ENCODE data around the gene CDT1. TPM values are rescaled to one million over a fixed set of nuclear protein-coding genes. Genes with fewer than 3 reads are reported as not detected.

The CDT1 gene
- total RNA-seq, result 1 to 10 TPM in 4 of 7 donors, under 1 TPM in 2, not detected in 1; 0.66 to 3.2 (median 1.5) TPM
- under 1 TPM; 0.18 to 0.56 TPM for polyA plus RNA-seq
- long read RNA-seq, donor 1, partial matches to known transcripts, result 2 of 2 reads
- long read RNA-seq, donor 1, other reads (novel, unspliced or antisense), result 0 of 2 reads
- long read RNA-seq, donor 2, transcript CDT1-201 (10 exons, 3,240 nt), result major isoform, 26 of 26 reads
- long read RNA-seq, donor 2, partial matches to known transcripts, result 0 of 26 reads
- long read RNA-seq, donor 2, other reads (novel, unspliced or antisense), result 0 of 26 reads
- long read RNA-seq, donor 3, transcript CDT1-201 (10 exons, 3,240 nt), result major isoform, 5 of 8 reads
- long read RNA-seq, donor 3, partial matches to known transcripts, result 2 of 8 reads
- long read RNA-seq, donor 3, other reads (novel, unspliced or antisense), result 1 of 8 reads

DNA sequence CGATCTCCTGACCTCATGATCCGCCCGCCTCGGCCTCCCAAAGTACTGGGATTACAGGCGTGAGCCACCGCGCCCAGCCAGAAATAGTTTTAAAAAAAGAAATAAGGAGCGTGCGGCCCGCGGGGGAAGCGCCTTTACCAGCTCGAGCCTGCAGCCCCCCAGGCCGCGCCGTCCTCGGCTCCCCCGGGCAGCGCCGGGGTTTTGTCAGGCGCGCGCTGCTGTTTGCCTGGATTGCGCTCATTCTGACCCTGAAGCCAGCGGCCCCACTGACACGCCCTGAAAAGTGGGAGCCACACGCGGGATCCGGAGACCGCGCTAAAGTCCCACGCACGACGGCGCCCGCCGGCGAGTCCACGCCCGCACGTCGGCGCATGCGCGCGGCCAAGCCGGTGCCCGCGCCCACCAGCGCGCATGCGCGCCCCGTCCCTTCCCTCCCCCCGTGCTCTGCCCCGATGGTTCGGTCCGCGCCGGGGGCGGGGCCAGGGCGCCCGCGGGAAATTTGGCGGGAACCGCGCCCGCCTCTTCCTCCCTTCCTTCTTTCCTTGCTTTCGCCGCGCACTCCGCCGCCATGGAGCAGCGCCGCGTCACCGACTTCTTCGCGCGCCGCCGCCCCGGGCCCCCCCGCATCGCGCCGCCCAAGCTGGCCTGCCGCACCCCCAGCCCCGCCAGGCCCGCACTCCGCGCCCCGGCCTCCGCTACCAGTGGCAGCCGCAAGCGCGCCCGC, at the start of gene CDT1:
TSS of gene CDT1 (plus strand) at position 526 of the 724 bp plus-strand sequence. CDS start at position 569, 43 bp downstream.
- intact Hi-C loops (cut with DNase I), result loop anchor here in 1 of 4 donors (1.0 kb wide), 1 partner anchor 8 kb away; the partner anchor contains the start of gene APRT
- peak; percentile 82 to 93 (median 90) for DNase-seq
- 0 to 1% (median 1%) methylated on average over 60 to 97 of the region's 98 CpGs for WGBS, 3 donors

DNA sequence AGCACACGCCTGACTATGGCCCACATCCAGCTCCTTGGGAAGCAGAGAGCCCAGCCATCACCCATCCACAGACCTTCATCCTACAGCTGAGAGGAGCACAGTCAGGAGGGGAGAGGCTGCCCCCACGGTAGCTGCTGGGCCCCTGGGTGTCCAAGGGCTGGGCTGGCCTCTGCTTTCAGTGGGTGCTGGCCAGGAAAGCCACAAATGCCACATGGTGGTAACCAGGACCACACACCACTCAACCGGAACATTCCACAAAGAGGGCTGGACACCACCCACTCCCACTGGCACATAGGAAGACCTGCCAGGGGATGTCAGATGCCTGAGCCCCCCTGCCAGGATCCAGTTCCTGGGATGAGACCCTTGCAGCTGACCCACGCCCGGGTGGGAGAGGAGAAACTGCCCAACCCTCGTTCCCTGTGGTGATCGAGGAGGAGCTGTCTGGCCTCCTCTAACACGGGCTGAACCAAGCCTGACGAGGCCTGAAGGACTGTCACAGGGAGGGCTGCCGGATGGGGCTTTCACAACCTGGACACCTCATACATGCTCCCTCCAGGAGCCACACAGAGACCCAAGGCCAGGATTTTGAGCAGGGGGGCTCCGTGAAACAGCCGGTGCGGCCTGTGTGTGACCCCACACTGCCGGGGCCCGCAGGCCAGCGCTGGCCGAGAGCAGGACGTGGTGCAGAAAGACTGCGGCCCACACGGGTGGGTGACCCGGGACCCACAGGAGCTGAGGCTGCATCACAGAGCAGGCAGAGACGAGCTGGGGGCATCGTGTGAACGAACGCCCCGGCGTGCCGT, 49.3 kb upstream of the CDT1 start:
- no peak overlapping the region for H3K27ac ChIP-seq
- WGBS, 3 donors, result 85 to 88% (median 86%) methylated on average over 22 to 28 of the region's 28 CpGs
- TF ChIP-seq POLR2A (IDR thresholded peaks at IDR 0.05) (no peak), EP300 (IDR thresholded peaks at IDR 0.05) (no peak)
- TF ChIP-seq, protein P1, sequence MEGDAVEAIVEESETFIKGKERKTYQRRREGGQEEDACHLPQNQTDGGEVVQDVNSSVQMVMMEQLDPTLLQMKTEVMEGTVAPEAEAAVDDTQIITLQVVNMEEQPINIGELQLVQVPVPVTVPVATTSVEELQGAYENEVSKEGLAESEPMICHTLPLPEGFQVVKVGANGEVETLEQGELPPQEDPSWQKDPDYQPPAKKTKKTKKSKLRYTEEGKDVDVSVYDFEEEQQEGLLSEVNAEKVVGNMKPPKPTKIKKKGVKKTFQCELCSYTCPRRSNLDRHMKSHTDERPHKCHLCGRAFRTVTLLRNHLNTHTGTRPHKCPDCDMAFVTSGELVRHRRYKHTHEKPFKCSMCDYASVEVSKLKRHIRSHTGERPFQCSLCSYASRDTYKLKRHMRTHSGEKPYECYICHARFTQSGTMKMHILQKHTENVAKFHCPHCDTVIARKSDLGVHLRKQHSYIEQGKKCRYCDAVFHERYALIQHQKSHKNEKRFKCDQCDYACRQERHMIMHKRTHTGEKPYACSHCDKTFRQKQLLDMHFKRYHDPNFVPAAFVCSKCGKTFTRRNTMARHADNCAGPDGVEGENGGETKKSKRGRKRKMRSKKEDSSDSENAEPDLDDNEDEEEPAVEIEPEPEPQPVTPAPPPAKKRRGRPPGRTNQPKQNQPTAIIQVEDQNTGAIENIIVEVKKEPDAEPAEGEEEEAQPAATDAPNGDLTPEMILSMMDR (IDR thresholded peaks at IDR 0.05), result no peak

More for the DNA sequence above, at the start of gene CDT1:
- Histone ChIP-seq H3K4me3 (peak within 1 kb of the TSS; percentile 57), H3K36me3 (no peaks in the 10 kb centered on the region), H3K9me3 (no peaks in the 10 kb centered on the region), H3K27me3 (no peaks in the 10 kb centered on the region), H3K27ac (no peak within 1 kb of the TSS), H3K4me1 (ENCODE audit: insufficient read depth) (no peaks in the 10 kb centered on the region)
- no peak for TF ChIP-seq EP300 (IDR thresholded peaks at IDR 0.05)
- TF ChIP-seq POLR2A (IDR thresholded peaks at IDR 0.05), result peak; percentile 68

DNA sequence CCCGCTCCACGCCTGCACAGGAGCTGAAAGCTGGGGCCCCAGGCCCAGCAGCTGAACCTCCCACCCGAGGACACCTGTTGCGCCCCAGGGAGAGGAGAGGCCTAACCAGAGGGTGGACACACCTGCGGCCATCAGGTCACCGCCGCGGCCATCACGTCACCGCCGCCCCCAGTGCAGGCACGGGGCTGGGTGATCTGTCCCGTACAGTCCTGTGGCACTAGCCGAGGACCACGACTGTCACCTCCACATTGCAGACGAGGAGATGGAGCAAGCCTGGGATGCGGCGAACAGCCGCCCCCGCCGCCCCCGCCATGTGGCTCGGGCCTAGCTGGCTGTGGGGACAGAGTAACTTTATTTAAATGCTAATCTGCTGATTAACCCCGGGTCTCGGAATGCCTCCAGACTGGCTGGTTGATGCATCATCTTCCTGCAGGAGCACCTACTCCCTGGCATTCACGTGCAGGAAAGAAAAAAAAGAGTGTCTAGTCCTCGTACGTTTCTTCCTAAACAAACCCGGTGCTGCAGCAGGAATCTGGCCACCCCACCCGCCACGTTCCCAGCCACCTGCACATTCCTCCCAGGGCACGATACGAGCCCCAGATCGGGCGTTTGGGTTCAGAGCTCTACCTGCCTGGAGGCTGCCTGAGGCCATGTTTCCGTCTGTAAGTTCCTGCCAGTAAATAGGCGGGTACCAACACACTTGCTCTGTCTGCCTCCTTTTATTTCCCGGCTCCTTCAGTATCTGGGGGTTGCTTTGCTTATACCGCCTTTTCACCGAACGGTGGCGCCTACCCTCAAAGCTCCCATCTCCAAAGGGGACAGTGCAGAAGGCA, 48.5 kb upstream of the CDT1 start:
- Histone ChIP-seq H3K36me3 (no peaks in the 10 kb centered on the region), H3K4me3 (no peak overlapping the region), H3K27ac (no peak overlapping the region), H3K9me3 (no peaks in the 10 kb centered on the region), H3K4me1 (ENCODE audit: insufficient read depth) (peaks cover 8% of the 10 kb centered on the region), H3K27me3 (no peaks in the 10 kb centered on the region)
- TF ChIP-seq EP300 (IDR thresholded peaks at IDR 0.05), result no peak
- TF ChIP-seq, protein P1 (IDR thresholded peaks at IDR 0.05), result no peak
- TF ChIP-seq POLR2A (IDR thresholded peaks at IDR 0.05), result no peak
- intact Hi-C loops (cut with DNase I), result no loop called here
- 77 to 83% (median 78%) methylated on average over 42 of the region's 42 CpGs for WGBS, 3 donors
- no peak for DNase-seq

More for the DNA sequence above, 49.3 kb upstream of the CDT1 start:
- no peaks in the 10 kb centered on the region for H3K36me3 ChIP-seq
- no peak for DNase-seq
- intact Hi-C loops (cut with DNase I), result no loop called here
- H3K4me3 ChIP-seq, result no peak overlapping the region
- no peaks in the 10 kb centered on the region for H3K27me3 ChIP-seq
- H3K4me1 ChIP-seq (ENCODE audit: insufficient read depth), result peaks cover 1% of the 10 kb centered on the region
- H3K9me3 ChIP-seq, result no peaks in the 10 kb centered on the region

DNA sequence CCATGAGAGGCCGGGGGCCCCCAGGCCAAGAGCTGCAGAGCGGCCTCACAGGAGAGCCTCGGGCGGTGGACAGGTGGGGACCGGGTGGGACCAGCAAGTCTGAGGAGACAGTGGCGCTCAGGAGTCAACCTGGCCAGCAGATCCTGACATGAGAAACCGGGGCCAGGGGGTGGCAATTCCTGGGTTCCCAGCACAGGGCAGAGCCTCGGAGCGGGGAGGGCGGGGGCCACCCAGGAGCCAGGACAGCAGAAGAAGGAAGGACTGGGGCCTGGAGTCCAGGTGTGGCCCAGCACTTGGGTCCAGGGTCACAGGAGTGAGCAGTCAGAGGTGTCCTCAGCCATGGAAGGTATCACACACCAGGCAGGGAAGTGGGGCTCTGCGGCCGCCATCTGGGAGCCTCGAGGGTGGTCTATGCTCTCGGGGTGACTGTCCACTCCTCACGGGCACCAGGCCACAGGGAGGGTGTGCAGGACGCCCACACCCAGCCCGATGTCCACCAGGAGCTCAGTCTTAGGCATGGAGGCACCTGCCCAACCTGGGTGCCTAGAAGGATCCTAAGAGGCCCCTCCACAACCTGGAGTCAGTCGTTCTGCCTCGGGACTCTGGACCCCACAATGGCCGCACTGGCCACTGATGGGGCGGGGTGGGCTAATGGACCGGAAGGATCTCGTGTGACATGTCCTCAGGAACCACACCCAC, 47.7 kb upstream of the CDT1 start:
- Histone ChIP-seq H3K27me3 (no peaks in the 10 kb centered on the region), H3K36me3 (no peaks in the 10 kb centered on the region), H3K4me1 (ENCODE audit: insufficient read depth) (peaks cover 8% of the 10 kb centered on the region), H3K4me3 (no peak overlapping the region), H3K27ac (no peak overlapping the region), H3K9me3 (no peaks in the 10 kb centered on the region)
- TF ChIP-seq, protein P1 (IDR thresholded peaks at IDR 0.05), result no peak
- TF ChIP-seq POLR2A (IDR thresholded peaks at IDR 0.05), result no peak
- TF ChIP-seq EP300 (IDR thresholded peaks at IDR 0.05), result no peak
- WGBS, 3 donors, result 88 to 94% (median 89%) methylated on average over 23 of the region's 23 CpGs
- no peak for DNase-seq
- intact Hi-C loops (cut with DNase I), result no loop called here

Measured in ovary (tissue), 10 donors.